ENCODE data around the gene CALR. TPM values are rescaled to one million over a fixed set of nuclear protein-coding genes. Genes with fewer than 3 reads are reported as not detected.

CALR gene
- total and polyA plus RNA-seq, 9 of the 15 experiments (the other 6 are each of a cell fraction or from before 2014, with no cell fraction given): 126 to 811 (median 642) TPM

- TF ChIP-seq CGGBP1 (CRISPR knock-in tag; IDR thresholded peaks at IDR 0.05) (peak; percentile 81; the same call in 1 of the 2 replicates), AFF4 (CRISPR knock-in tag; IDR thresholded peaks at IDR 0.05) (peak; percentile 85; the same call in 1 of the 2 replicates), KAT2B (IDR thresholded peaks at IDR 0.05; ENCODE audit: low read depth, low read length) (no peak), TCFL5 (CRISPR knock-in tag; conservative IDR thresholded peaks at IDR 0.05) (no peak), ZBTB8A (IDR thresholded peaks at IDR 0.05; ENCODE audit: partially characterized antibody) (no peak), KDM4B (IDR thresholded peaks at IDR 0.05; ENCODE audit: borderline replicate concordance in 2 of 2, low read depth in 1 of 2) (no peak), SMARCA5 (IDR thresholded peaks at IDR 0.05) (peak; percentile 92), MBD1 (CRISPR knock-in tag; IDR thresholded peaks at IDR 0.05) (no peak), ZNF584 (CRISPR knock-in tag; IDR thresholded peaks at IDR 0.05; ENCODE audit: low read depth) (no peak), CBFB (CRISPR knock-in tag; IDR thresholded peaks at IDR 0.05) (no peak), EWSR1 (IDR thresholded peaks at IDR 0.05; ENCODE audit: borderline replicate concordance, low read depth, partially characterized antibody) (no peak), TFAM (CRISPR knock-in tag; conservative IDR thresholded peaks at IDR 0.05) (no peak), PML (IDR thresholded peaks at IDR 0.05; ENCODE audit: low read length) (peak; percentile 96), NFIX (CRISPR knock-in tag; IDR thresholded peaks at IDR 0.05; ENCODE audit: low read depth) (no peak), GABPB1 (CRISPR knock-in tag; IDR thresholded peaks at IDR 0.05) (no peak; the same call in none of the 2 replicates), ATF4 (CRISPR knock-in tag; IDR thresholded peaks at IDR 0.05) (no peak), ZBTB12 (CRISPR knock-in tag; IDR thresholded peaks at IDR 0.05) (peak; percentile 48; the same call in 1 of the 2 replicates), IRF2 (CRISPR knock-in tag; IDR thresholded peaks at IDR 0.05) (no peak)
Measured at GRCh38 chr19:12937927-12938778, at the start of gene CALR (continued).
